ENCODE results near the gene TMPRSS7.

Gene TMPRSS7

DNA sequence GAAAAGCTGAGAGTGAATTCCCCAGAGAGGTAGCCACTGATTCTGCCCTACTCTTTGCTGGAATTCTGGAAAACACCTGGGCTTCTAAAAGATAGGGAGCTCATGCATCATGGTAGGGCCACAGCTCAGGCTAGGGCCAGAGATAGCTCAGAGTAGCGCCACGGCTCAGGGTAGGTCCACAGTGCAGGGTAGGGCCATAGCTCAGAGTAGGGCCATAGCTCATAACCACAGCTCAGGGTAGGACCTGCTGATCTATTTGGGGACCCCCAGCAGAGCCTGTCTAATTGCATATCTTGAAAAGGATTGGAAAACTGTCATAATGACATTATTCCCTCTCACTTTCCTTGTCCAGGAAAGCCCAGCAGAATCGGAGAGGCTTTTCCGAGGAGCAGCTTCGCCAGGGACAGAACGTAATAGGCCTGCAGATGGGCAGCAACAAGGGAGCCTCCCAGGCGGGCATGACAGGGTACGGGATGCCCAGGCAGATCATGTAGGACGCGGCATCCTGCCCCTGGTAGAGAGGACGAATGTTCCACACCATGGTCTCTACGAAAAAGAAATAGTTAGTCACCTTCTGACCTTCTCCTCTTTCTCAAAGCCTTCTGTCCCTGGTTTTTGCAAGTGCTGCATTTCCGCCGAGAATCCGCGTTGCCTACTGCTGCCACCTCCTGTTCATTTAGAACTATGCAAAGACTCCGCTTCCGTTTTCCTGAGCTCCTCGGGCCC, 21.3 kb upstream of the TMPRSS7 start:
- no peak for TF ChIP-seq OSR1 (CRISPR knock-in tag; IDR thresholded peaks at IDR 0.05)
- no peak for TF ChIP-seq CSDC2 (CRISPR knock-in tag; IDR thresholded peaks at IDR 0.05)
- no peak for TF ChIP-seq ZFP30 (CRISPR knock-in tag; IDR thresholded peaks at IDR 0.05)
- no peak for TF ChIP-seq RARB (CRISPR knock-in tag; IDR thresholded peaks at IDR 0.05)
- TF ChIP-seq ZNF70 (CRISPR knock-in tag; IDR thresholded peaks at IDR 0.05) = no peak
- no peak for TF ChIP-seq TOX (CRISPR knock-in tag; IDR thresholded peaks at IDR 0.05; ENCODE audit: borderline replicate concordance)
- peak; percentile 88 for ATAC-seq

DNA sequence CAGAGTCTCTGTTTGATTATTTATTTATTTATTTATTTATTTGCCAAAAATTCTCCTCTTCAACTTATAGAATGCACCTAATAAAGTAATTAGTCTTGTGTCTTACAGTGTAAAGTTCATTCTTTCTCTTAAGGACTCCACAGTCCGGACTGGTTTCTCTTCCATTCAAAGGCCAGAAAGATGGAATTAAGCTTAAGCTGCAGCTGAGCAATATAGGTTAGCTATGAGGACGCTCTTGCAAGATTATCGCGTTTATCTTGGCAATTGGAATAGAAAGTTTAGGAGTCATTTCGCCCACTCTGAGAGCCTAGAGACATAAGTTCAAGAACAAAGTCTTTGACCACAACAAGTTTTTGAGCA, 20.8 kb upstream of the TMPRSS7 start:
- ATAC-seq = no peak; the same call in 2 of the 3 replicates
- TF ChIP-seq ARNTL (CRISPR knock-in tag; IDR thresholded peaks at IDR 0.05; ENCODE audit: borderline replicate concordance, low read depth) = no peak
- TF ChIP-seq, protein P1, sequence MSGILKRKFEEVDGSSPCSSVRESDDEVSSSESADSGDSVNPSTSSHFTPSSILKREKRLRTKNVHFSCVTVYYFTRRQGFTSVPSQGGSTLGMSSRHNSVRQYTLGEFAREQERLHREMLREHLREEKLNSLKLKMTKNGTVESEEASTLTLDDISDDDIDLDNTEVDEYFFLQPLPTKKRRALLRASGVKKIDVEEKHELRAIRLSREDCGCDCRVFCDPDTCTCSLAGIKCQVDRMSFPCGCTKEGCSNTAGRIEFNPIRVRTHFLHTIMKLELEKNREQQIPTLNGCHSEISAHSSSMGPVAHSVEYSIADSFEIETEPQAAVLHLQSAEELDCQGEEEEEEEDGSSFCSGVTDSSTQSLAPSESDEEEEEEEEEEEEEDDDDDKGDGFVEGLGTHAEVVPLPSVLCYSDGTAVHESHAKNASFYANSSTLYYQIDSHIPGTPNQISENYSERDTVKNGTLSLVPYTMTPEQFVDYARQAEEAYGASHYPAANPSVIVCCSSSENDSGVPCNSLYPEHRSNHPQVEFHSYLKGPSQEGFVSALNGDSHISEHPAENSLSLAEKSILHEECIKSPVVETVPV (CRISPR knock-in tag; IDR thresholded peaks at IDR 0.05) = no peak

DNA sequence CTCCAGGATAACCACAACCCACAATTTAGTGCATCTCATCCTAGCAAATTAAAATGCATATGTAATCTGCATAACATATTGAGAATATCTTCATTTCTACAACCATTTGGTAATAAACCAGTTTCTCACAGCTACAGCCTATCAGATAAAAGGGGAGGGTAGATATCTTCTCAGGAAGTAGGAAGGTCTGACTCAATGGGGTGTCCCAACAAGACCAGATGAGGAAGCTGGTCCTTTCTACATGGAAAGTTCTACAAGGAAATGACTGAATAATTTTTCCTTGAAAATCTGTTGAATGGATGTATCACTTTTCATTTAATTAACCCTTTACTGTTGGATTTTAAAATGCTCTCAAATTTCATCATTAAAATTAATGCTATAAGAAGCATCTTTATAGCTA, 17.4 kb upstream of the TMPRSS7 start:
- no peak for TF ChIP-seq BACH2 (CRISPR knock-in tag; IDR thresholded peaks at IDR 0.05; ENCODE audit: borderline replicate concordance)
- no peak for TF ChIP-seq SNAI2 (CRISPR knock-in tag; IDR thresholded peaks at IDR 0.05)
- no peak for TF ChIP-seq RARB (CRISPR knock-in tag; IDR thresholded peaks at IDR 0.05)
- no peak for TF ChIP-seq OSR1 (CRISPR knock-in tag; IDR thresholded peaks at IDR 0.05)
- no peak for TF ChIP-seq ZFP30 (CRISPR knock-in tag; IDR thresholded peaks at IDR 0.05)
- TF ChIP-seq ESRRG (CRISPR knock-in tag; IDR thresholded peaks at IDR 0.05) = no peak
- TF ChIP-seq PPARA (CRISPR knock-in tag; IDR thresholded peaks at IDR 0.05; ENCODE audit: borderline replicate concordance) = no peak
- TF ChIP-seq TOX (CRISPR knock-in tag; IDR thresholded peaks at IDR 0.05; ENCODE audit: borderline replicate concordance) = no peak
- TF ChIP-seq ISL1 (CRISPR knock-in tag; IDR thresholded peaks at IDR 0.05) = no peak
- ATAC-seq = no peak

DNA sequence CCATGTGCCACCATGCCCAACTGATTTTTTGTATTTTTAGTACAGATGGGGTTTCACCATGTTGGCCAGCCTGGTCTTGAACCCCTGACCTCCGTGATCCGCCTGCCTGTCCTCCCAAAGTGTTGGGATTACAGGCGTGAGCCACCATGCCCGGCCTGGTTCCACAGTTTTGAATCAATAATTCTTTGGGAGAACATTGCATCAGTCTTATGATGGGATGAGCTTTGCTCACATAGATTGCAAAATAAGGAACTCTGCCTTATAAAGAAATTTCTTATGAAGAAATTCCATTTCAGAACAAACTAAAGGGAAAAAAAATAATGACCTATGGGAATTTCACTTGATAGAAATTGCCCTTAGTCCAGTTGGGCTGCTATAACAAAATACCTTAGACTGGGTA, 15.8 kb upstream of the TMPRSS7 start:
- TF ChIP-seq ZNF8 (CRISPR knock-in tag; IDR thresholded peaks at IDR 0.05) (no peak), ZC3H10 (CRISPR knock-in tag; IDR thresholded peaks at IDR 0.05) (no peak), ZNF70 (CRISPR knock-in tag; IDR thresholded peaks at IDR 0.05) (no peak), BACH2 (CRISPR knock-in tag; IDR thresholded peaks at IDR 0.05; ENCODE audit: borderline replicate concordance) (no peak), PPARA (CRISPR knock-in tag; IDR thresholded peaks at IDR 0.05; ENCODE audit: borderline replicate concordance) (no peak), ARNTL (CRISPR knock-in tag; IDR thresholded peaks at IDR 0.05; ENCODE audit: borderline replicate concordance, low read depth) (no peak), CSDC2 (CRISPR knock-in tag; IDR thresholded peaks at IDR 0.05) (no peak), TCF4 (CRISPR knock-in tag; IDR thresholded peaks at IDR 0.05; ENCODE audit: borderline replicate concordance) (no peak), OSR1 (CRISPR knock-in tag; IDR thresholded peaks at IDR 0.05) (no peak), ZNF565 (CRISPR knock-in tag; conservative IDR thresholded peaks at IDR 0.05; ENCODE audit: low read depth) (no peak), ESRRG (CRISPR knock-in tag; IDR thresholded peaks at IDR 0.05) (no peak), ZFP30 (CRISPR knock-in tag; IDR thresholded peaks at IDR 0.05) (no peak), ISL1 (CRISPR knock-in tag; IDR thresholded peaks at IDR 0.05) (no peak), GLIS3 (CRISPR knock-in tag; IDR thresholded peaks at IDR 0.05) (no peak)
- TF ChIP-seq, protein P2, sequence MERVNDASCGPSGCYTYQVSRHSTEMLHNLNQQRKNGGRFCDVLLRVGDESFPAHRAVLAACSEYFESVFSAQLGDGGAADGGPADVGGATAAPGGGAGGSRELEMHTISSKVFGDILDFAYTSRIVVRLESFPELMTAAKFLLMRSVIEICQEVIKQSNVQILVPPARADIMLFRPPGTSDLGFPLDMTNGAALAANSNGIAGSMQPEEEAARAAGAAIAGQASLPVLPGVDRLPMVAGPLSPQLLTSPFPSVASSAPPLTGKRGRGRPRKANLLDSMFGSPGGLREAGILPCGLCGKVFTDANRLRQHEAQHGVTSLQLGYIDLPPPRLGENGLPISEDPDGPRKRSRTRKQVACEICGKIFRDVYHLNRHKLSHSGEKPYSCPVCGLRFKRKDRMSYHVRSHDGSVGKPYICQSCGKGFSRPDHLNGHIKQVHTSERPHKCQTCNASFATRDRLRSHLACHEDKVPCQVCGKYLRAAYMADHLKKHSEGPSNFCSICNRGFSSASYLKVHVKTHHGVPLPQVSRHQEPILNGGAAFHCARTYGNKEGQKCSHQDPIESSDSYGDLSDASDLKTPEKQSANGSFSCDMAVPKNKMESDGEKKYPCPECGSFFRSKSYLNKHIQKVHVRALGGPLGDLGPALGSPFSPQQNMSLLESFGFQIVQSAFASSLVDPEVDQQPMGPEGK (CRISPR knock-in tag; IDR thresholded peaks at IDR 0.05; ENCODE audit: borderline replicate concordance) = no peak
- TF ChIP-seq, protein P3, sequence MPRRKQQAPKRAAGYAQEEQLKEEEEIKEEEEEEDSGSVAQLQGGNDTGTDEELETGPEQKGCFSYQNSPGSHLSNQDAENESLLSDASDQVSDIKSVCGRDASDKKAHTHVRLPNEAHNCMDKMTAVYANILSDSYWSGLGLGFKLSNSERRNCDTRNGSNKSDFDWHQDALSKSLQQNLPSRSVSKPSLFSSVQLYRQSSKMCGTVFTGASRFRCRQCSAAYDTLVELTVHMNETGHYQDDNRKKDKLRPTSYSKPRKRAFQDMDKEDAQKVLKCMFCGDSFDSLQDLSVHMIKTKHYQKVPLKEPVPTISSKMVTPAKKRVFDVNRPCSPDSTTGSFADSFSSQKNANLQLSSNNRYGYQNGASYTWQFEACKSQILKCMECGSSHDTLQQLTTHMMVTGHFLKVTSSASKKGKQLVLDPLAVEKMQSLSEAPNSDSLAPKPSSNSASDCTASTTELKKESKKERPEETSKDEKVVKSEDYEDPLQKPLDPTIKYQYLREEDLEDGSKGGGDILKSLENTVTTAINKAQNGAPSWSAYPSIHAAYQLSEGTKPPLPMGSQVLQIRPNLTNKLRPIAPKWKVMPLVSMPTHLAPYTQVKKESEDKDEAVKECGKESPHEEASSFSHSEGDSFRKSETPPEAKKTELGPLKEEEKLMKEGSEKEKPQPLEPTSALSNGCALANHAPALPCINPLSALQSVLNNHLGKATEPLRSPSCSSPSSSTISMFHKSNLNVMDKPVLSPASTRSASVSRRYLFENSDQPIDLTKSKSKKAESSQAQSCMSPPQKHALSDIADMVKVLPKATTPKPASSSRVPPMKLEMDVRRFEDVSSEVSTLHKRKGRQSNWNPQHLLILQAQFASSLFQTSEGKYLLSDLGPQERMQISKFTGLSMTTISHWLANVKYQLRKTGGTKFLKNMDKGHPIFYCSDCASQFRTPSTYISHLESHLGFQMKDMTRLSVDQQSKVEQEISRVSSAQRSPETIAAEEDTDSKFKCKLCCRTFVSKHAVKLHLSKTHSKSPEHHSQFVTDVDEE (CRISPR knock-in tag; IDR thresholded peaks at IDR 0.05) = no peak
- TF ChIP-seq, protein P1 (CRISPR knock-in tag; IDR thresholded peaks at IDR 0.05) = no peak
- ATAC-seq = no peak
